Thyroid gland (tissue), 4 donors: ENCODE data around the gene RAET1E.
"Not testable (repeated sequence)": the region's sequence is repeated elsewhere in the genome, so short reads cannot be mapped to it uniquely, and the experiment has no call there.

Experiments
- CTCF ChIP-seq, 6 experiments: fragments of 200-600 bp in 3 of 6; fragments of 450-650 bp in 3 of 6; sonication (generic) in 3 of 6; IDR thresholded peaks; one replicate each; pipeline ENCODE4 v1.5.1; 2016 to 2019; ENCODE audit warnings: antibody characterized with exemption in 6 of 6, mild to moderate bottlenecking in 2 of 6, inconsistent platforms in 1 of 6, moderate library complexity in 1 of 6
- POLR2A ChIP-seq, 2 donors: fragments of 450-650 bp; IDR thresholded peaks; one replicate each; pipeline ENCODE4 v1.6.1; 2017; ENCODE audit warnings: antibody characterized with exemption in 2 of 2, mild to moderate bottlenecking in 2 of 2, moderate library complexity in 1 of 2

- TF ChIP-seq CTCF, POLR2A (IDR thresholded peaks at IDR 0.05): not testable (repeated sequence)
Measured at GRCh38 chr6:149848343-149848742, 49.6 kb downstream of the RAET1E start.
